ENCODE data around the gene MEGF11. TPM values are rescaled to one million over a fixed set of nuclear protein-coding genes. Genes with fewer than 3 reads are reported as not detected.
"Not testable (repeated sequence)": the region's sequence is repeated elsewhere in the genome, so short reads cannot be mapped to it uniquely, and the experiment has no call there.

The MEGF11 gene
- total and polyA plus RNA-seq, 8 donors: 2.6 to 17.4 (median 9.9) TPM; not detected in 1

DNA sequence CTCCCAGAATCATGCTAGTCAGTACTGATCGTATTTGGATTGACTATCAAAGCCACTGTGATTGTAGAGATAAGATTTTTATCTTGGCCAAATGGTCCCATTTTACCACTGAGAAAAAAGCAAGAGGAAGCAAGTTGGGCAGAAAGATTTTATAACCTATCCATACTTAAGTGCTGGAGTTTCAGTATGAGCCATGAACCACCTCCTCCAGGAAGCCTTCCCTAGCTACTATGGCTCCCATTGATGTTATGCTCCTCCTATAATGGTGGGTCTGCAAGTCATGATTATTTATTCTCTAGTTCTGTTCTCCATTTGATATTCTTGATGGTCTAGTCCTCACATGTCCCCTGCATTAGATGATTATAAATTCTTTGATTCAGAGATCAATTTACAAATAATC lies 6.6 kb downstream of the MEGF11 start:
- TF ChIP-seq, protein P1, sequence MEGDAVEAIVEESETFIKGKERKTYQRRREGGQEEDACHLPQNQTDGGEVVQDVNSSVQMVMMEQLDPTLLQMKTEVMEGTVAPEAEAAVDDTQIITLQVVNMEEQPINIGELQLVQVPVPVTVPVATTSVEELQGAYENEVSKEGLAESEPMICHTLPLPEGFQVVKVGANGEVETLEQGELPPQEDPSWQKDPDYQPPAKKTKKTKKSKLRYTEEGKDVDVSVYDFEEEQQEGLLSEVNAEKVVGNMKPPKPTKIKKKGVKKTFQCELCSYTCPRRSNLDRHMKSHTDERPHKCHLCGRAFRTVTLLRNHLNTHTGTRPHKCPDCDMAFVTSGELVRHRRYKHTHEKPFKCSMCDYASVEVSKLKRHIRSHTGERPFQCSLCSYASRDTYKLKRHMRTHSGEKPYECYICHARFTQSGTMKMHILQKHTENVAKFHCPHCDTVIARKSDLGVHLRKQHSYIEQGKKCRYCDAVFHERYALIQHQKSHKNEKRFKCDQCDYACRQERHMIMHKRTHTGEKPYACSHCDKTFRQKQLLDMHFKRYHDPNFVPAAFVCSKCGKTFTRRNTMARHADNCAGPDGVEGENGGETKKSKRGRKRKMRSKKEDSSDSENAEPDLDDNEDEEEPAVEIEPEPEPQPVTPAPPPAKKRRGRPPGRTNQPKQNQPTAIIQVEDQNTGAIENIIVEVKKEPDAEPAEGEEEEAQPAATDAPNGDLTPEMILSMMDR (IDR thresholded peaks at IDR 0.05): no peak
- intact Hi-C loops (cut with DNase I): no loop called here
- H3K36me3 ChIP-seq: no peaks in the 10 kb centered on the region
- H3K27me3 ChIP-seq: peaks cover 4 to 66% of the 10 kb centered on the region in 2 donors
- H3K4me3 ChIP-seq: no peak overlapping the region
- DNase-seq (no peak), ATAC-seq (no peak)
- H3K27ac ChIP-seq: no peak overlapping the region
- H3K4me1 ChIP-seq: peaks cover 2 to 4% of the 10 kb centered on the region in 2 donors
- no peaks in the 10 kb centered on the region for H3K9me3 ChIP-seq

DNA sequence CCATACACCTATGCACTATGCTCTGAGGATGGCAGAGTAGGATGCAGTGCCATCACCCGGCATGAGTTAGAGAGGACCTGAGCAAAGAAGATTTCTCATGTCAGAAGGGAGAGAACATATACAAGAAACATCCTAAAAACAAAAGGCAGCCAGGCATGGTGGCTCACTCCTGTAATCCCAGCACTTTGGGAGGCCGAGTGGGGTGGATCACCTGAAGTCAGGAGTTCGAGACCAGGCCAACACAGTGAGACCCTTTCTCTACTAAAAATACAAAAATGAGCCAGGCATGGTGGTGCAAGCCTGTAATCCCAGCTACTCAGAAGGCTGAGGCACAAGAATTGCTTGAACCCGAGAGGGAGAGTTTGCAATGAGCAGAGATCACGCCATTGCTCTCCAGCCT lies 7.7 kb downstream of the MEGF11 start:
- H3K4me3 ChIP-seq; DNase-seq; H3K9me3 ChIP-seq; ATAC-seq; intact Hi-C loops (cut with DNase I); H3K27ac ChIP-seq; H3K36me3 ChIP-seq; H3K4me1 ChIP-seq: not testable (repeated sequence)
- peaks cover 0 to 55% of the 10 kb centered on the region in 2 donors for H3K27me3 ChIP-seq

DNA sequence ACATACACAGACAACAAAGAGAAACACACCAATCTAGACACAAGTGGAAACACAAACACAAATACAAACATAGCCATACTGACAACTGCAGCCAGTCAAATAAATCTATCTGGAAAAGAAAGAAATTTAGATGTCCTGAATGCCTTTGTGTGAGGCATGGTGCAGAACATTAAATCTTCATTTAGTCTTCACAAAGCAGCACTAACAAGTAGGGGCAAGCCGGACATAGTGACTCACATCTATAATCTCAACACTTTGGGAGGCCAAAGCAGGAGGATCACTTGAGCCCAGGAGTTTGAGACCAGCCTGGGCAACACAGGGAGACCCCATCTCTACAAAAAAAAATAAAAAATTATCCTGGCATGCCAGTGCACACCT lies 11.7 kb downstream of the MEGF11 start:
- no peak overlapping the region for H3K27ac ChIP-seq
- no peak for DNase-seq
- H3K9me3 ChIP-seq: no peaks in the 10 kb centered on the region
- ATAC-seq: no peak
- H3K4me1 ChIP-seq: no peaks in the 10 kb centered on the region
- TF ChIP-seq, protein P1 (IDR thresholded peaks at IDR 0.05): no peak
- H3K27me3 ChIP-seq: peaks cover 0 to 24% of the 10 kb centered on the region in 2 donors
- no peak overlapping the region for H3K4me3 ChIP-seq
- intact Hi-C loops (cut with DNase I): no loop called here
- H3K36me3 ChIP-seq: no peaks in the 10 kb centered on the region

DNA sequence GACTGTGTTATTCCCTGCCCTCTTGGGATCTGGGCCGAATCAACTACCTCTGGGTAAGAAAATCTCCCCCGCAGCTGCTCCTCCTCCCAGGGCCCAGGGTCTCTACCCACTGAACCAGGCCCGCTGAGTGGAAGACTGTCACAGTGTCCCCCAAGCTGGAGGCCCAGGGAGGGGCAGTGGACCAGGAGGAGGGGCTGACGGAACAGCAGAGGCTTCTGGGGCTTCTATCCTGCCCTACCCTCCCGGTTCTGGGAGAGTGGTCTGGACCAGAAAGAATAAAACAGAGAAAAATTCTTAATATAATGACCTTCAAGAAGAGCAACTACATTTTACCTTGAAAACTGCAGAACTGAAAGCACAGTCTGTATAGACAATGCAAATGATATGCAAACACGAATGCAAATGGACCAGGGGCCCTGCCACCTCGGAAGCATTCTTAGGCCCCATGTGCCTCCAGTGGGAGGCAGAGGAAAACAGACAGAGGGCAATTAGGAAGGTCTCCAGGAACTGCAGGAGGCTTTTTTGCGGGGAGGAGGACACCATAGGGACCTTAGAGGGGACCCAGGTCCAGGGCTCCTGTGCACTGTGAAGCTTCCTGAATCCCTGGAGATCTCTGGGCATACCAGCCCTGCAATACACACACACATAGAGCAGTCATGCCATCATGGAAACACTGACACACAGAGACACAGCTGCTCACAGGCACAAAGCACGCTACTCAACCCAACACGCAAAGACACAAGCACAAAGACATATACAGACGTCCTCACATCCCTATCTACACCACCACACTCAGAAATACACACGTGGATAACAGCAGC lies 12.3 kb downstream of the MEGF11 start:
- Histone ChIP-seq H3K4me3 (no peak overlapping the region), H3K27ac (no peak overlapping the region), H3K36me3 (no peaks in the 10 kb centered on the region), H3K9me3 (no peaks in the 10 kb centered on the region), H3K4me1 (no peaks in the 10 kb centered on the region), H3K27me3 (peaks cover 0 to 18% of the 10 kb centered on the region in 2 donors)
- ATAC-seq: no peak
- TF ChIP-seq, protein P1 (IDR thresholded peaks at IDR 0.05): no peak
- intact Hi-C loops (cut with DNase I): no loop called here
- DNase-seq: no peak

DNA sequence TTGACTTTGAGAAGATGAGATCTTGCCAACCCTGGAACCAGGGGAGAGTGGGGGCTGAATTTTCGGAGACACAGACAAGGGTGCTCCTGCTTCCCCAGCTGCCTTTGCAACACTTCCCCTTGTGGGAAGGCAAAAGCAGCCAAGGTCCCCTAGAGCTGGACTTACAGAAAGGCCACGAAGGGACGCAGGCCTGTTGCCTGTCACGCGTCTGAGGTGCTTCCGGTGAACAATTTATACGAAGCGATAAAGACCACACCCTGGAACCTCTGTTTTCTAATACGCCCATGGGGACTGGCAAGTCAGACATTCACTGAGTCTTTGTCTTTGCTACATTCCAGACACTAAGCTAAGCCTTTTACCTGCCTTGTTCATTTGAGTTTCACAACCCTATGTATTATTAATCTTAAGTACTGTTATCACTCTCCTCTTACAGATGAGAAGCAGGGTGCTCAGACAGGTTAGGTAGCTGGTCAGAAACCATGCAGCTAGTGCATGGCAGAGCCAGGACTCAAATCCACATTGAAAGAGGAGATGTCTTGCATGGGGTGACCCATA lies 13.2 kb downstream of the MEGF11 start:
- Histone ChIP-seq H3K4me1 (no peaks in the 10 kb centered on the region), H3K4me3 (no peak overlapping the region), H3K27ac (no peak overlapping the region), H3K27me3 (peaks cover 0 to 9% of the 10 kb centered on the region in 2 donors), H3K9me3 (no peaks in the 10 kb centered on the region), H3K36me3 (no peaks in the 10 kb centered on the region)
- intact Hi-C loops (cut with DNase I): no loop called here
- TF ChIP-seq, protein P1 (IDR thresholded peaks at IDR 0.05): no peak
- ATAC-seq: peak; percentile 89
- no peak for DNase-seq

All from left lung (tissue), 10 donors.